Right ventricle myocardium inferior (tissue), 1 donor: ENCODE measurements around the gene RNU1-4. TPM values are rescaled to one million over a fixed set of nuclear protein-coding genes. Genes with fewer than 3 reads are reported as not detected.
"Not testable (repeated sequence)": the region's sequence is repeated elsewhere in the genome, so short reads cannot be mapped to it uniquely, and the experiment has no call there.

Source experiments
- ATAC-seq: fragments of 200-7000 bp; cut with Tn5 transposase; one replicate; pipeline ENCODE4 v1.9.1; 2020; ENCODE audit warnings: mild to moderate bottlenecking, moderate library complexity
- DNase-seq: peaks from one replicate; pipeline ENCODE4 v3.0.0; 2021; ENCODE audit errors: missing footprints
- intact Hi-C: fragments of 100-400 bp; cut with DNase I; formaldehyde crosslinking; loops from one replicate; pipeline ENCODE4 v1.11.0; 2022
- total RNA-seq: library from RNA; stranded (reverse); fragmentation: NEBNext Ultra II Directional; extraction: Animal tissue kit (Norgen Biotek cat#: 25700); gene quantifications from one replicate; pipeline ENCODE4 v1.2.1, GENCODE V29; 2021
- donor health status: DM: no; HTN: yes; CAD: no; lungs with severe emphysema.

Gene RNU1-4
- total RNA-seq, 1 donor from 2014 or later, result 4,572 TPM

GRCh38 chr1:16776835-16777234, 36.5 kb downstream of the RNU1-4 start:
- DNase-seq, intact Hi-C loops, ATAC-seq: not testable (repeated sequence)

- DNase-seq, result peak; percentile 66
- intact Hi-C loops, ATAC-seq: not testable (repeated sequence)
Measured at GRCh38 chr1:16777821-16778220, 37.5 kb downstream of the RNU1-4 start.

DNA sequence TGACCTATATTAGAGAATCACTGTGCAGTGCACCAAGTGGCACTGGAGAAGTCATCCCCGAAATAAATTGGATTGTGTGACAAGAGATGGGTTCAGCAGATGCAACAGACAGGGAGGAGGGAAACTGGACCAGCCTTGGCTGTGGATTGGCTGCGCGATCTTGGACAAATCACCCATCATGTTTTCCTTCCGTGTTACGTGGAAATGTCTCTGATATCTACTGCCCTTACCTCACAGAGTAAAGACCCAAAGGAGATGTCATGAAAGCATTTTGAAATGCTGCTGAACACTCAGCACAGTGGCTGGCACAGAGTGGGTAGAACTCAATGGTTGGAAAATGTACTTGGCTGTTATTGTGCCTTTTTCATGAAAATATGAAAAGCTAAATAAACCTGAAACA, 39.2 kb downstream of the RNU1-4 start:
- DNase-seq, intact Hi-C loops, ATAC-seq: not testable (repeated sequence)

GRCh38 chr1:16781033-16781432, 40.7 kb downstream of the RNU1-4 start:
- ATAC-seq, intact Hi-C loops, DNase-seq: not testable (repeated sequence)

DNA sequence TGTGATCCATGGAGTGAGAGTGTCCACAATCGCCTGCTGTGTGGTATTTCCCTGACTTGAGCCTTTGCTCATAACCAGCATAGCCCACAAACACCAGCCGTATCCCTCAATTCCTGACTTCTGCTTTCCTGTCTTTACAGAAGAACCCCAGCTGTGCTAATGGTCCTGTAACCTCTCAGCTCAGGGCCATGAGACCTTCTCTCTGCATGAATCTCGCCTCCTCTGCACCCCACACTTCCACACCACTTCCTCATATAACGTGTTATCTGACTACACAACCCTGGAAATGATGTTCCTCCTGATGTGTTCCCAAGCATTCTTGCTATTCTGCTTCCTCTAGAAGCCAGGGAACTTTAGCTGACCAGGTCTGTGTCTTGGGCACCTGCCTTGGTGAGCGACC, 41.3 kb downstream of the RNU1-4 start:
- DNase-seq, intact Hi-C loops, ATAC-seq: not testable (repeated sequence)

DNA sequence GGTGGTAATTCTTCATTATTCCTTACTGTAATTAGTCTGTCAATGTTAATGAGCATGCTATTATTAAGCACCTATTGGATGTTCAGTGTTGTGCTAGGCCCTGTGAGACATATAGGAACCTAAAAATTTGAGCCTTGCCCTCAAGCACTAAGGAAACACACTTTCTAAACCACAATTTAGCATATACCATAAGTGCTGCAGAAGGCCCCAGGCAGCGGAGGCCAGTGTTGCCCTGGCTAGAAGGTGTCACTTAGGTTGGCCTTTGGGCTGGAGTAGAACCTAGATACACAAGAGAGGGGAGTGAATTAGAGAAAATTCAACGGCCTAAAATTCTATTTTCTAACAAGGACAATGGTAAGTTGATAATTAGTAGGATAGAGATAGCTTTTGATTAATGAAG, 44.6 kb downstream of the RNU1-4 start:
- ATAC-seq, DNase-seq, intact Hi-C loops: not testable (repeated sequence)

DNA sequence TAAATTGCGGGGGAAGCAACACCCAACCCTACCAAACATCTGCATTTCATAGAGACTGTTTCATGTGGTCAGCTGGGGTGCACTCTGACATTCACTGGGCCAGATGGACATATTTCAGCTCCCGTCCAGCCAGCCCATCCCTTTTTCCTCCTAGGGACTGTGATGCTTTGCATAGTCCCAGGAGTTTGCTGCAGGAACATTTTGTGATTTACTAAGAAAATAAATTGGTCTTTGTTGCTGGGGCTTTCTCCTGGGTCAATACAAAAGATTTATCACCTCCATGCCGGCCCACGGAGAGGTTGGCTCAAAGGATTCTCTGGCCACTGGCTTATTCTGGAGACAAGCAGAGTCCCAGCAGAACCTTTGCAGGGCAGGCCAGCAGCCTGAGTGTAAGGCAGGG, 46.0 kb downstream of the RNU1-4 start:
- ATAC-seq, intact Hi-C loops: not testable (repeated sequence)
- DNase-seq, result peak; percentile 35

DNA sequence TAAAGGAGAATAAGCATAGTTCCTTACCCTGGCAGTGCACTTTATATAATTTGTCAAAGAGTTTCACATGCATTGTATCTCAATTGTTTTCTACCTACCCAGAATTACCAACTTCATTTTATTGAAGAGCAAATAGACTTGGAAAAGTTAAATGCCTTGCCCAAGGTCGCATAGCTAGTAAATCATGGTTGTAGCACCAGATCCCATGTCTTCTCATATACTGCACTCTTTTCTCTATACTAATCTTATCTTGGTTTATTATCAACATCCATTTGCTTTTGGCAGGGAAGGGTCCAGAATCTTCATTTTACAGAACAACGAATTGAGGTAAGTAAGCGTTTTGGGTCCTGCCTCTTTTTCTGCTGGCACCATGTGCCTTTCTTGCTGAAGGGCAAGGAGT, 46.9 kb downstream of the RNU1-4 start:
- ATAC-seq, DNase-seq, intact Hi-C loops: not testable (repeated sequence)

DNA sequence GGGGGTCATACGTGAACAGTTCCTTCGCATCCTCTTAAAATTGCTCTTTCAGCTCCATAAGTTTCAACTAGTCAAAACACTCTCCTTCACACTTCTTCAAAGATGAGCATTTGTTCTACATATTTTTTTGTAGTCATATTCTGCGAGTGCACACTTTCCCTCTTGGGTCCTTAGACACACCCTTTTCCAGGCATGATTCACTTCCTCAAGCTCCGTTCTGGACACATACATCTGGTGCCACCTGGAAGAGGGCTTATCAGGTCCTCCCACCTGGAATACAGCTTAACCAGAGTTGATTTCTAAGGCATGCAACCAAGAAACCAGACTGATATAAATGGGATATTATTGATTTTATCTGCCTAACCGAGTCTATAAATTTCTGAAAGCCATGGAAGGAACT, 47.4 kb downstream of the RNU1-4 start:
- ATAC-seq, DNase-seq, intact Hi-C loops: not testable (repeated sequence)

Other genes starting within 250 kb of the RNU1-4 start
- gene RNU1-1, start 226.2 kb upstream of the RNU1-4 start, total RNA-seq, result 4,572 TPM
- gene NBPF1, start 127.0 kb upstream of the RNU1-4 start, total RNA-seq, result 12.4 TPM
- 4,572 TPM for gene RNU1-3, start 73.6 kb upstream of the RNU1-4 start, total RNA-seq
- 4,572 TPM for gene RNU1-2, start 155.5 kb downstream of the RNU1-4 start, total RNA-seq
- 6.5 TPM for gene CROCC, start 181.4 kb downstream of the RNU1-4 start, total RNA-seq
- 4.8 TPM for gene MFAP2, start 240.1 kb downstream of the RNU1-4 start, total RNA-seq